ENCODE results near the gene LARP4B. TPM values are rescaled to one million over a fixed set of nuclear protein-coding genes. Genes with fewer than 3 reads are reported as not detected.

Gene LARP4B
- total RNA-seq, 2 experiments from 2014 or later, result 101 to 104 TPM

DNA sequence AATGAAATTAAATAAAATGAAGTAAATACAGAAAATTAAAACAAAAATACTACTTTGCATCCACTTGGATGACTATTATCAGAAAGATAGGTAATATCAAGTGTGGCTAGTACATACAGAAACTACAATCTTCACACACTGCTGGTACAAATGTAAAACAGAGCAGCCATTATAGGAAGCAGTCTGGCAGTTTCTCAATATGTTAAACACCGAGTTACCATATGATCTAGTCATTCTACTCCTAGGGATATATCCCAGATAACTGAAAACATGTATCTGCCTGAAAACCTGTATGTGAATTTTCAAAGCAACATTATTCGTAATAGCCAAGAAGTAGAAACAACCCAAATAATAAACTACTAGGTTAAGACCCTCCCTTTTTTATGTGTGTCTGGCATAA, 33.4 kb downstream of the LARP4B start:
- DNase-seq (no peak), ATAC-seq (no peak)
- H3K27ac Mint-ChIP-seq, result no peak overlapping the region
- no peak overlapping the region for H3K4me3 Mint-ChIP-seq
- H3K4me1 Mint-ChIP-seq (ENCODE audit: low read depth), result peaks cover 51% of the 10 kb centered on the region
- H3K9me3 Mint-ChIP-seq, result no peaks in the 10 kb centered on the region
- ChIA-PET POLR2A (no interaction called here), CTCF (no interaction called here)
- intact Hi-C loops (cut with micrococcal nuclease), result no loop called here
- TF ChIP-seq, protein P1, sequence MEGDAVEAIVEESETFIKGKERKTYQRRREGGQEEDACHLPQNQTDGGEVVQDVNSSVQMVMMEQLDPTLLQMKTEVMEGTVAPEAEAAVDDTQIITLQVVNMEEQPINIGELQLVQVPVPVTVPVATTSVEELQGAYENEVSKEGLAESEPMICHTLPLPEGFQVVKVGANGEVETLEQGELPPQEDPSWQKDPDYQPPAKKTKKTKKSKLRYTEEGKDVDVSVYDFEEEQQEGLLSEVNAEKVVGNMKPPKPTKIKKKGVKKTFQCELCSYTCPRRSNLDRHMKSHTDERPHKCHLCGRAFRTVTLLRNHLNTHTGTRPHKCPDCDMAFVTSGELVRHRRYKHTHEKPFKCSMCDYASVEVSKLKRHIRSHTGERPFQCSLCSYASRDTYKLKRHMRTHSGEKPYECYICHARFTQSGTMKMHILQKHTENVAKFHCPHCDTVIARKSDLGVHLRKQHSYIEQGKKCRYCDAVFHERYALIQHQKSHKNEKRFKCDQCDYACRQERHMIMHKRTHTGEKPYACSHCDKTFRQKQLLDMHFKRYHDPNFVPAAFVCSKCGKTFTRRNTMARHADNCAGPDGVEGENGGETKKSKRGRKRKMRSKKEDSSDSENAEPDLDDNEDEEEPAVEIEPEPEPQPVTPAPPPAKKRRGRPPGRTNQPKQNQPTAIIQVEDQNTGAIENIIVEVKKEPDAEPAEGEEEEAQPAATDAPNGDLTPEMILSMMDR (IDR thresholded peaks at IDR 0.05), result no peak
- peaks cover 8% of the 10 kb centered on the region for H3K36me3 Mint-ChIP-seq (ENCODE audit: low read depth)
- no peaks in the 10 kb centered on the region for H3K27me3 Mint-ChIP-seq

DNA sequence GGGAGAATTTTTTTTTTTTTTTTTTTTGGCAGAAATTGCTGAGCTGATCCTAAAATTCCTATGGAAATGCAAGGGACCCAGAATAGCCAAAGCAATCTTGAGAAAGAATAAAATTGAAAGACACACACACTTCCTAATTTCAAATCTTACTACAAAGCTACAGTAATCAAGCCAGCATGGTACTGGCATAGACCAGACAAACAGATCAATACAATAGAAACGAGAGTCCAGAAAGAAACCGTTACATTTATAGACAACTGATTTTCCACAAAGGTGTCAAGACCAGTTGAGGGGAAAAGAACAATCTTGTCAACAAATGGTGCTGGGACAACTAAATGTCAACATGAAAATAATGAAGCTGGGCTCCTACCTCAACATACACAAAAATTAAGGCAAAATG, 34.5 kb downstream of the LARP4B start:
- peaks cover 45% of the 10 kb centered on the region for H3K4me1 Mint-ChIP-seq (ENCODE audit: low read depth)
- intact Hi-C loops (cut with micrococcal nuclease), result no loop called here
- H3K36me3 Mint-ChIP-seq (ENCODE audit: low read depth), result peaks cover 4% of the 10 kb centered on the region
- ChIA-PET CTCF (interaction anchor here (1.8 kb wide), 1 partner anchor 12 kb away, joined by 5 read pairs; no protein-coding TSS in a partner anchor), POLR2A (interaction anchor here (0.9 kb wide), 1 partner anchor 8 kb away, joined by 3 read pairs; no protein-coding TSS in a partner anchor)
- H3K4me3 Mint-ChIP-seq, result no peak overlapping the region
- DNase-seq, result no peak
- no peak overlapping the region for H3K27ac Mint-ChIP-seq
- no peaks in the 10 kb centered on the region for H3K27me3 Mint-ChIP-seq
- H3K9me3 Mint-ChIP-seq, result no peaks in the 10 kb centered on the region
- TF ChIP-seq, protein P1 (IDR thresholded peaks at IDR 0.05), result no peak
- no peak for ATAC-seq

DNA sequence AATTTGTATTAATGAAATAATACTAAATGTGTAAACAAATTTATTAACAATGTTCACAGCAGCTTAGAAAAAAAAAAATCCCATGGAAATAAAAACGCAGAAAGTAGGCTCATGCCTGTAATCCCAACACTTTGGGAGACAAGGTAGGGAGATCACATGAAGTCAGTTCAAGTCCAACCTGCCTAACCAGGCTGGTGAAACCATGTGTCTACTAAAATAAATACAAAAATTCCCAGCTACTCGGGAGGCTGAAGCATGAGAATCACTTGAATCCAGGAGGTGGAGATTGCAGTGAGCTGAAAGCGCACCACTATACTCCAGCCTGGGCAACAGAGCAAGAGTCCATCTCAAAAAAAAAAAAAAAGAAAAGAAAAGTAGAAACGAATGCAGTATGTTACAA, 36.2 kb downstream of the LARP4B start:
- Mint-ChIP-seq H3K36me3 (ENCODE audit: low read depth) (peaks cover 4% of the 10 kb centered on the region), H3K27me3 (no peaks in the 10 kb centered on the region), H3K4me3 (no peak overlapping the region), H3K27ac (no peak overlapping the region), H3K9me3 (no peaks in the 10 kb centered on the region), H3K4me1 (ENCODE audit: low read depth) (peaks cover 45% of the 10 kb centered on the region)
- TF ChIP-seq, protein P1 (IDR thresholded peaks at IDR 0.05), result no peak
- intact Hi-C loops (cut with micrococcal nuclease), result no loop called here
- ATAC-seq (no peak), DNase-seq (no peak)
- POLR2A ChIA-PET, result no interaction called here
- CTCF ChIA-PET, result interaction anchor here (1.8 kb wide), 1 partner anchor 11 kb away, joined by 5 read pairs; no protein-coding TSS in a partner anchor

DNA sequence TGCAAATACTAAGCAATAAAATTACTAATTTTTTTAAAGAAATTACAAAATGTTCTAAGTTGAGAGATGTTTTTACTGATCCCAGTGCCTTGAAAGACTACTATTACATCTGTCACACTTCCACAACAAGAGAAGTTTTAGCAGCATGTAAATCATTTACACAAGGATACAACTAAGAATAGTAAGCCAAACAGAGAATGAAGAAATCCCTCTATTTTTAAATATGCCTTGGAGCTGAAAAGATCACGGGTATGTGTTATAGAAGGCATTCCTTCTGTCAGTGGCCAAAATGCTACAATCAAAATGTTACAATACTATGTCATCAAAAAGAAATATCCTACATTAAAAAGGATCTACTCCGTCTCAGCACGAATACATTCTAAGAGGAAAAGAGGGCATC, 52.6 kb downstream of the LARP4B start:
- DNase-seq (no peak), ATAC-seq (no peak)
- no peak overlapping the region for H3K4me3 Mint-ChIP-seq
- no peaks in the 10 kb centered on the region for H3K27me3 Mint-ChIP-seq
- no peaks in the 10 kb centered on the region for H3K4me1 Mint-ChIP-seq (ENCODE audit: low read depth)
- peaks cover 41% of the 10 kb centered on the region for H3K36me3 Mint-ChIP-seq (ENCODE audit: low read depth)
- intact Hi-C loops (cut with micrococcal nuclease), result no loop called here
- POLR2A ChIA-PET, result no interaction called here
- no peaks in the 10 kb centered on the region for H3K9me3 Mint-ChIP-seq
- CTCF ChIA-PET, result no interaction called here
- TF ChIP-seq, protein P1 (IDR thresholded peaks at IDR 0.05), result no peak
- no peak overlapping the region for H3K27ac Mint-ChIP-seq

DNA sequence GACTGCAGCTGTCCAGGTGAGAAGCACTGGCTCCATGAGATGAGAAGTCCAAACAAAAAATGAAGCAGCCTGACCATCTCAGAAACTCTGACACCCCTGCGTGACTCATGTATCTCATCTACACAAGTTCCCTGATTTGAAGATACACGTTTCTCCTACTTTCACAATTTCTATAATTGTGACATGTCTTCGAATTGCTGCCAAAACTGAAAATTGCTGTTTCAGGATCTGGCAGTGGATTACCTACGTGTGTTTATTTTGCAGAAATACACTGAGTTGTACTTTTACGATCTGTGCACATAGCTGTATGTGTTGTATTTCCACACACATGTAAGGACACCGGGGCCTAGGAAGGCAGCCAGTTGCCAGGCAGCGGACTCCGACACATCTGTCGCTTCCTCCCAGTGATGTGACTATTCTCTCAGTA, 53.2 kb downstream of the LARP4B start:
- TF ChIP-seq, protein P1 (IDR thresholded peaks at IDR 0.05), result no peak
- POLR2A ChIA-PET, result no interaction called here
- ATAC-seq (no peak), DNase-seq (no peak)
- CTCF ChIA-PET, result no interaction called here
- no peaks in the 10 kb centered on the region for H3K4me1 Mint-ChIP-seq (ENCODE audit: low read depth)
- no peaks in the 10 kb centered on the region for H3K9me3 Mint-ChIP-seq
- H3K27ac Mint-ChIP-seq, result no peak overlapping the region
- intact Hi-C loops (cut with micrococcal nuclease), result no loop called here
- peaks cover 39% of the 10 kb centered on the region for H3K36me3 Mint-ChIP-seq (ENCODE audit: low read depth)
- no peaks in the 10 kb centered on the region for H3K27me3 Mint-ChIP-seq
- H3K4me3 Mint-ChIP-seq, result no peak overlapping the region

Measured in activated CD8-positive, alpha-beta T cell treated with anti-CD3 and anti-CD28 coated beads for 36 hours (primary cell).